HG02623 (cell line): ENCODE data around the gene KCNJ18.
"Not testable (repeated sequence)": the region's sequence is repeated elsewhere in the genome, so short reads cannot be mapped to it uniquely, and the experiment has no call there.

Experiments
- ATAC-seq: cut with Tn5 transposase; IDR thresholded peaks from one replicate; pipeline ENCODE4 v1.9.1; 2021; ENCODE audit warnings: moderate library complexity; ENCODE audit not compliant: unreplicated experiment

The KCNJ18 gene

GRCh38 chr17:21683897-21684296 lies 8.4 kb upstream of the KCNJ18 start:
- not testable (repeated sequence) for ATAC-seq

- not testable (repeated sequence) for ATAC-seq
Observed at GRCh38 chr17:21684384-21684783, 7.9 kb upstream of the KCNJ18 start.

- not testable (repeated sequence) for ATAC-seq
Observed at GRCh38 chr17:21685061-21685795, 7.1 kb upstream of the KCNJ18 start.

- ATAC-seq: no peak
Observed at GRCh38 chr17:21686165-21687015, 5.9 kb upstream of the KCNJ18 start.

GRCh38 chr17:21687136-21687953 lies 5.0 kb upstream of the KCNJ18 start:
- ATAC-seq: no peak

GRCh38 chr17:21688293-21688949 lies 3.9 kb upstream of the KCNJ18 start:
- no peak for ATAC-seq

- ATAC-seq: no peak
Observed at GRCh38 chr17:21689604-21690003, 2.7 kb upstream of the KCNJ18 start.

- ATAC-seq: not testable (repeated sequence)
Observed at GRCh38 chr17:21690811-21691210, 1.5 kb upstream of the KCNJ18 start.

- not testable (repeated sequence) for ATAC-seq
Observed at GRCh38 chr17:21691481-21691880, 842 bp upstream of the KCNJ18 start.

- not testable (repeated sequence) for ATAC-seq
Observed at GRCh38 chr17:21692704-21693065, 362 bp downstream of the KCNJ18 start.

GRCh38 chr17:21693391-21693796 lies 1.1 kb downstream of the KCNJ18 start:
- not testable (repeated sequence) for ATAC-seq

- ATAC-seq: not testable (repeated sequence)
Observed at GRCh38 chr17:21693937-21694336, 1.6 kb downstream of the KCNJ18 start.

- ATAC-seq: not testable (repeated sequence)
Observed at GRCh38 chr17:21696227-21696626, 3.9 kb downstream of the KCNJ18 start.

GRCh38 chr17:21696842-21697507 lies 4.7 kb downstream of the KCNJ18 start:
- not testable (repeated sequence) for ATAC-seq

- not testable (repeated sequence) for ATAC-seq
Observed at GRCh38 chr17:21697508-21697860, 5.2 kb downstream of the KCNJ18 start.

- ATAC-seq: not testable (repeated sequence)
Observed at GRCh38 chr17:21698437-21699075, 6.2 kb downstream of the KCNJ18 start.

- ATAC-seq: not testable (repeated sequence)
Observed at GRCh38 chr17:21699124-21699523, 6.8 kb downstream of the KCNJ18 start.

GRCh38 chr17:21699573-21700236 lies 7.4 kb downstream of the KCNJ18 start:
- not testable (repeated sequence) for ATAC-seq

GRCh38 chr17:21701090-21701489 lies 8.8 kb downstream of the KCNJ18 start:
- not testable (repeated sequence) for ATAC-seq
